Hepatocyte (in vitro differentiated cells): ENCODE data around the gene TNXB.
"Not testable (repeated sequence)": the region's sequence is repeated elsewhere in the genome, so short reads cannot be mapped to it uniquely, and the experiment has no call there.

ENCODE experiments used
- EZH2 ChIP-seq: fragments of 200-600 bp; sonication (generic); IDR thresholded peaks from 2 replicates; pipeline ENCODE4 v1.6.1; 2016; ENCODE audit warnings: antibody characterized with exemption, mild to moderate bottlenecking, borderline replicate concordance
- EZH2phosphoT487 ChIP-seq: fragments of 200-600 bp; sonication (generic); IDR thresholded peaks from one replicate; pipeline ENCODE4 v1.6.1; 2018; ENCODE audit warnings: antibody characterized with exemption, mild to moderate bottlenecking, low read depth, moderate library complexity; ENCODE audit not compliant: unreplicated experiment, severe bottlenecking
- TF ChIP-seq, protein P1 (sequence below): fragments of 200-600 bp; sonication (generic); IDR thresholded peaks from 2 replicates; pipeline ENCODE4 v1.5.1; 2016; ENCODE audit warnings: antibody characterized with exemption, mild to moderate bottlenecking; ENCODE audit not compliant: poor library complexity

DNA sequence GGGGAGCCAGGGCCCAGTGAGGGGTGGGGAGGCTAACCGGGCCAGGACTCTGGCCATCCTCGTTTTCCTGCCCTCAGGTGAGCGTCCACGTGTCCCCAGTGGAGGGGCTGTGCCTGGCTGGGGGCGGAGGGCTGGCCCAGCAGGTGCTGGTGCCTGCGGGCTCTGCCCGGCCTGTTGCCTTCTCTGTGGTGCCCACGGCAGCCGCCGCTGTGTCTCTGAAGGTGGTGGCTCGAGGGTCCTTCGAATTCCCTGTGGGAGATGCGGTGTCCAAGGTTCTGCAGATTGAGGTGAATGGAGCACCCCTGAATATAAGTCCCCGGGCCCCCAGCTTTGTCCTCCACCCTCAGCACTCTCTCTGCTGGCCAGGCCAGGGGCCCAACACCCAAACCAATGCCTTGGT, 114.7 kb downstream of the TNXB start:
- TF ChIP-seq, protein P1, sequence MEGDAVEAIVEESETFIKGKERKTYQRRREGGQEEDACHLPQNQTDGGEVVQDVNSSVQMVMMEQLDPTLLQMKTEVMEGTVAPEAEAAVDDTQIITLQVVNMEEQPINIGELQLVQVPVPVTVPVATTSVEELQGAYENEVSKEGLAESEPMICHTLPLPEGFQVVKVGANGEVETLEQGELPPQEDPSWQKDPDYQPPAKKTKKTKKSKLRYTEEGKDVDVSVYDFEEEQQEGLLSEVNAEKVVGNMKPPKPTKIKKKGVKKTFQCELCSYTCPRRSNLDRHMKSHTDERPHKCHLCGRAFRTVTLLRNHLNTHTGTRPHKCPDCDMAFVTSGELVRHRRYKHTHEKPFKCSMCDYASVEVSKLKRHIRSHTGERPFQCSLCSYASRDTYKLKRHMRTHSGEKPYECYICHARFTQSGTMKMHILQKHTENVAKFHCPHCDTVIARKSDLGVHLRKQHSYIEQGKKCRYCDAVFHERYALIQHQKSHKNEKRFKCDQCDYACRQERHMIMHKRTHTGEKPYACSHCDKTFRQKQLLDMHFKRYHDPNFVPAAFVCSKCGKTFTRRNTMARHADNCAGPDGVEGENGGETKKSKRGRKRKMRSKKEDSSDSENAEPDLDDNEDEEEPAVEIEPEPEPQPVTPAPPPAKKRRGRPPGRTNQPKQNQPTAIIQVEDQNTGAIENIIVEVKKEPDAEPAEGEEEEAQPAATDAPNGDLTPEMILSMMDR, result not testable (repeated sequence)
- TF ChIP-seq EZH2phosphoT487, EZH2: not testable (repeated sequence)
